Measurements from ENCODE around the gene STRIP1. TPM values are rescaled to one million over a fixed set of nuclear protein-coding genes. Genes with fewer than 3 reads are reported as not detected.

STRIP1 gene
- total RNA-seq, 1 donor from 2014 or later, result 77.3 TPM

GRCh38 chr1:110039641-110040040, 5.2 kb downstream of the STRIP1 start:
- intact Hi-C loops (cut with micrococcal nuclease), result loop anchor here (10.0 kb wide), 1 partner anchor 1405 kb away; the partner anchor contains the start of genes ATP5PB and WDR77
- CTCF ChIA-PET, result no interaction called here
- H3K36me3 Mint-ChIP-seq (ENCODE audit: low read depth), result peaks cover 70% of the 10 kb centered on the region
- no peak for TF ChIP-seq CTCF (IDR thresholded peaks at IDR 0.05)
- no peak for DNase-seq
- H3K27me3 Mint-ChIP-seq, result no peaks in the 10 kb centered on the region
- no peak overlapping the region for H3K4me3 Mint-ChIP-seq
- ATAC-seq (ENCODE audit: low read depth), result no peak
- POLR2A ChIA-PET, result no interaction called here
- H3K4me1 Mint-ChIP-seq, result peaks cover 17% of the 10 kb centered on the region
- H3K9me3 Mint-ChIP-seq, result no peaks in the 10 kb centered on the region
- H3K27ac Mint-ChIP-seq, result no peak overlapping the region

GRCh38 chr1:110040548-110040947, 6.1 kb downstream of the STRIP1 start:
- POLR2A ChIA-PET, result no interaction called here
- DNase-seq (no peak), ATAC-seq (ENCODE audit: low read depth) (no peak)
- Mint-ChIP-seq H3K9me3 (no peaks in the 10 kb centered on the region), H3K4me1 (peaks cover 11% of the 10 kb centered on the region), H3K4me3 (no peak overlapping the region), H3K27ac (no peak overlapping the region), H3K27me3 (no peaks in the 10 kb centered on the region), H3K36me3 (ENCODE audit: low read depth) (peaks cover 74% of the 10 kb centered on the region)
- CTCF ChIA-PET, result interaction anchor here (0.6 to 1.3 kb wide), 3 partner anchors 20 to 365 kb away, joined by 3 to 4 read pairs (median 3); no protein-coding TSS in a partner anchor
- TF ChIP-seq CTCF (IDR thresholded peaks at IDR 0.05), result no peak
- intact Hi-C loops (cut with micrococcal nuclease), result no loop called here

GRCh38 chr1:110043016-110043415, 8.6 kb downstream of the STRIP1 start:
- H3K4me1 Mint-ChIP-seq, result no peaks in the 10 kb centered on the region
- no peaks in the 10 kb centered on the region for H3K27me3 Mint-ChIP-seq
- intact Hi-C loops (cut with micrococcal nuclease), result no loop called here
- ATAC-seq (ENCODE audit: low read depth), result no peak
- H3K9me3 Mint-ChIP-seq, result no peaks in the 10 kb centered on the region
- ChIA-PET POLR2A (no interaction called here), CTCF (no interaction called here)
- H3K36me3 Mint-ChIP-seq (ENCODE audit: low read depth), result peaks cover 89% of the 10 kb centered on the region
- DNase-seq, result no peak
- no peak for TF ChIP-seq CTCF (IDR thresholded peaks at IDR 0.05)
- H3K27ac Mint-ChIP-seq, result no peak overlapping the region
- H3K4me3 Mint-ChIP-seq, result no peak overlapping the region

- Mint-ChIP-seq H3K36me3 (ENCODE audit: low read depth) (peaks cover 89% of the 10 kb centered on the region), H3K27me3 (no peaks in the 10 kb centered on the region), H3K27ac (no peak overlapping the region), H3K4me1 (no peaks in the 10 kb centered on the region), H3K9me3 (no peaks in the 10 kb centered on the region), H3K4me3 (no peak overlapping the region)
- ATAC-seq (ENCODE audit: low read depth) (no peak), DNase-seq (no peak)
- TF ChIP-seq CTCF (IDR thresholded peaks at IDR 0.05), result no peak
- intact Hi-C loops (cut with micrococcal nuclease), result no loop called here
- ChIA-PET POLR2A (no interaction called here), CTCF (interaction anchor here (1.7 kb wide), 1 partner anchor 18 kb away, joined by 4 read pairs; no protein-coding TSS in a partner anchor)
Observed at GRCh38 chr1:110047463-110047862, 13.0 kb downstream of the STRIP1 start.

GRCh38 chr1:110048240-110048639, 13.8 kb downstream of the STRIP1 start:
- POLR2A ChIA-PET, result no interaction called here

More at GRCh38 chr1:110048240-110048639, 13.8 kb downstream of the STRIP1 start:
- peaks cover 89% of the 10 kb centered on the region for H3K36me3 Mint-ChIP-seq (ENCODE audit: low read depth)
- no peaks in the 10 kb centered on the region for H3K27me3 Mint-ChIP-seq
- CTCF ChIA-PET, result no interaction called here
- DNase-seq, result no peak
- no peaks in the 10 kb centered on the region for H3K9me3 Mint-ChIP-seq
- H3K4me3 Mint-ChIP-seq, result no peak overlapping the region
- no peak overlapping the region for H3K27ac Mint-ChIP-seq
- TF ChIP-seq CTCF (IDR thresholded peaks at IDR 0.05), result no peak
- no peak for ATAC-seq (ENCODE audit: low read depth)
- intact Hi-C loops (cut with micrococcal nuclease), result no loop called here
- H3K4me1 Mint-ChIP-seq, result no peaks in the 10 kb centered on the region

Measured in activated B cell treated with CpG ODN at 0.5 μM for 24 hours (primary cell).